Measurements from ENCODE around the gene ANKRD11. TPM values are rescaled to one million over a fixed set of nuclear protein-coding genes. Genes with fewer than 3 reads are reported as not detected.
A peak's percentile ranks its signal among the peaks of the same experiment; 100 is the strongest.
"Not testable (repeated sequence)": the region's sequence is repeated elsewhere in the genome, so short reads cannot be mapped to it uniquely, and the experiment has no call there.

The ANKRD11 gene
- total RNA-seq, 1 experiment from 2014 or later: 297 TPM

- ChIA-PET CTCF (interaction anchor here (1.7 kb wide), 1 partner anchor 248 kb away, joined by 3 read pairs; no protein-coding TSS in a partner anchor), POLR2A (no interaction called here)
- Histone ChIP-seq H3K9me3 (no peaks in the 10 kb centered on the region), H3K4me3 (ENCODE audit: low read depth, low read length) (no peak overlapping the region), H3K4me1 (no peaks in the 10 kb centered on the region), H3K27me3 (replicated peaks; ENCODE audit: control insufficient read depth, insufficient read depth, low read length) (no peaks in the 10 kb centered on the region), H3K36me3 (ENCODE audit: control insufficient read depth, insufficient read depth, low read length) (peaks cover 4% of the 10 kb centered on the region)
- Mint-ChIP-seq H3K36me3 (ENCODE audit: insufficient read depth, unreplicated experiment) (peaks cover 87% of the 10 kb centered on the region), H3K27me3 (ENCODE audit: insufficient read depth, unreplicated experiment) (no peaks in the 10 kb centered on the region), H3K4me1 (ENCODE audit: low read depth, unreplicated experiment) (peaks cover 7% of the 10 kb centered on the region), H3K4me3 (ENCODE audit: unreplicated experiment) (no peak overlapping the region), H3K9me3 (ENCODE audit: unreplicated experiment) (no peaks in the 10 kb centered on the region), H3K27ac (ENCODE audit: unreplicated experiment) (no peak overlapping the region)
- no TSS peak for BruUV-seq (replicated peaks)
- DNase-seq: no peak
- intact Hi-C loops (cut with micrococcal nuclease; ENCODE audit: unreplicated experiment): no loop called here
- TF ChIP-seq CTCF (IDR thresholded peaks at IDR 0.05; ENCODE audit: insufficient read depth in 1 of 2, low read depth in 1 of 2, low read length in 1 of 2, severe bottlenecking in 1 of 2, unreplicated experiment in 1 of 2): no peak
Measured at GRCh38 chr16:89309438-89310122, 180.8 kb downstream of the ANKRD11 start.

DNA sequence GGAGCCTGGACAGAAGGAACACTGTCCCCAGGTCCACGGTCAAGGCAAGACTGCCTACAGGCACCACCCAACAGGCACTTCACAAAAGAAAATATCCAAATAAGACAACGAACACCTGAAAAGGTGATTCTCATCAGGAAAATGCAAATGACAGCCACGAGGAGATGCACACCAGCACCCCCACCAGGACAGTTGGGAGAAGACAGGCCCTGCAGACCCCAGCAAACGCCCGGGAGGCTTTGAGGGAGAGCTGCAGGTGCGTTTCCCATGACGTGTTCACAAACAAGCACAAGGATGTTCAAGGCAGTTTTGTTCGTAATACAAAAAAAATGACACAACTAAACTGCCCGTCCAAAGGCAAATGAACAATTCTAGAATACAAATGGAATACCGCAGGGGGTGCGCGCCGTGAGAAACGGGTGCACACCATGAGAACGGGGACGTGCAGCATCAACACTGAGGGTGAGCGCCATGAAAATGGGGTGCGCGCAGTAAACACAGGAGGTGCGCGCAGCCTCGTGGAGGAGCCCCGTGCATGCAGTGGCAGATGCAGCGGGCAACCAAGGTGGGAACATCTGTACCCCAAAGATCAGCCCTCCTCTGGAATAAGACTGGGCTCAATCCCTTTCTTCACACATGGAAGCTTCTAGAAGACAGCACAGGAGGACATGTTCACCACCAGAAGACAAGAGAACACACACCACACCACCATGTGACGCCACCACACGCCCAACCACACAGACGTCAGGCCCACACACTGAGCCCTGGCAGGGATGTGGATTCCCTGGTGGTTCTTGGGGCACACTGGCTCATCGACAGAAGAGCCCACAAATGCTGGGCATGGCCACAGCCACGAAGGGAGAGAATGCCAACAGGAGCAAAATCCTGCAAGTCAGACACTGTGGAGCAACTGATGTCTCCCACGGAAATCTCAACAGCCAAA lies 181.7 kb downstream of the ANKRD11 start:
- peaks cover 9% of the 10 kb centered on the region for H3K36me3 ChIP-seq (ENCODE audit: control insufficient read depth, insufficient read depth, low read length)
- intact Hi-C loops (cut with micrococcal nuclease; ENCODE audit: unreplicated experiment): no loop called here
- peaks cover 87% of the 10 kb centered on the region for H3K36me3 Mint-ChIP-seq (ENCODE audit: insufficient read depth, unreplicated experiment)
- ChIA-PET POLR2A (no interaction called here), CTCF (interaction anchor here (0.6 to 1.7 kb wide), 2 partner anchors 15 to 249 kb away, joined by 3 to 5 read pairs; no protein-coding TSS in a partner anchor)
- H3K27ac Mint-ChIP-seq (ENCODE audit: unreplicated experiment): no peak overlapping the region
- no peaks in the 10 kb centered on the region for H3K27me3 ChIP-seq (replicated peaks; ENCODE audit: control insufficient read depth, insufficient read depth, low read length)
- H3K4me1 ChIP-seq: no peaks in the 10 kb centered on the region
- H3K4me3 ChIP-seq (ENCODE audit: low read depth, low read length): no peak overlapping the region
- H3K4me1 Mint-ChIP-seq (ENCODE audit: low read depth, unreplicated experiment): peaks cover 5% of the 10 kb centered on the region
- H3K27me3 Mint-ChIP-seq (ENCODE audit: insufficient read depth, unreplicated experiment): no peaks in the 10 kb centered on the region
- H3K4me3 Mint-ChIP-seq (ENCODE audit: unreplicated experiment): no peak overlapping the region
- H3K9me3 ChIP-seq: no peaks in the 10 kb centered on the region
- no TSS peak for BruUV-seq (replicated peaks)
- TF ChIP-seq CTCF (IDR thresholded peaks at IDR 0.05; ENCODE audit: insufficient read depth in 1 of 2, low read depth in 1 of 2, low read length in 1 of 2, severe bottlenecking in 1 of 2, unreplicated experiment in 1 of 2): peak; percentile 46 to 61
- H3K9me3 Mint-ChIP-seq (ENCODE audit: unreplicated experiment): no peaks in the 10 kb centered on the region
- DNase-seq: peak in 1 of 2 experiments; percentile 39

GRCh38 chr16:89307421-89307805 lies 182.9 kb downstream of the ANKRD11 start:
- POLR2A ChIA-PET: no interaction called here
- H3K4me3 Mint-ChIP-seq (ENCODE audit: unreplicated experiment): no peak overlapping the region
- peak overlapping the region; percentile 61 for H3K27ac Mint-ChIP-seq (ENCODE audit: unreplicated experiment)
- no peak overlapping the region for H3K4me3 ChIP-seq (ENCODE audit: low read depth, low read length)
- peaks cover 5% of the 10 kb centered on the region for H3K4me1 Mint-ChIP-seq (ENCODE audit: low read depth, unreplicated experiment)
- CTCF ChIA-PET: interaction anchor here (0.6 kb wide), 1 partner anchor 168 kb away, joined by 7 read pairs; no protein-coding TSS in a partner anchor
- H3K27me3 ChIP-seq (replicated peaks; ENCODE audit: control insufficient read depth, insufficient read depth, low read length): no peaks in the 10 kb centered on the region
- H3K27me3 Mint-ChIP-seq (ENCODE audit: insufficient read depth, unreplicated experiment): no peaks in the 10 kb centered on the region
- intact Hi-C loops (cut with micrococcal nuclease; ENCODE audit: unreplicated experiment): no loop called here
- no peak for TF ChIP-seq CTCF (IDR thresholded peaks at IDR 0.05; ENCODE audit: insufficient read depth in 1 of 2, low read depth in 1 of 2, low read length in 1 of 2, severe bottlenecking in 1 of 2, unreplicated experiment in 1 of 2)
- no TSS peak for BruUV-seq (replicated peaks)
- no peak for DNase-seq
- peaks cover 9% of the 10 kb centered on the region for H3K36me3 ChIP-seq (ENCODE audit: control insufficient read depth, insufficient read depth, low read length)
- no peaks in the 10 kb centered on the region for H3K9me3 Mint-ChIP-seq (ENCODE audit: unreplicated experiment)
- H3K4me1 ChIP-seq: no peaks in the 10 kb centered on the region
- H3K9me3 ChIP-seq: no peaks in the 10 kb centered on the region
- peaks cover 87% of the 10 kb centered on the region for H3K36me3 Mint-ChIP-seq (ENCODE audit: insufficient read depth, unreplicated experiment)

- intact Hi-C loops (cut with micrococcal nuclease; ENCODE audit: unreplicated experiment); H3K4me1 Mint-ChIP-seq (ENCODE audit: low read depth, unreplicated experiment); H3K4me1 ChIP-seq; H3K27me3 ChIP-seq (replicated peaks; ENCODE audit: control insufficient read depth, insufficient read depth, low read length); H3K27me3 Mint-ChIP-seq (ENCODE audit: insufficient read depth, unreplicated experiment); H3K4me3 ChIP-seq (ENCODE audit: low read depth, low read length); BruUV-seq (replicated peaks); H3K4me3 Mint-ChIP-seq (ENCODE audit: unreplicated experiment); POLR2A ChIA-PET; H3K9me3 ChIP-seq; H3K9me3 Mint-ChIP-seq (ENCODE audit: unreplicated experiment); DNase-seq; H3K36me3 ChIP-seq (ENCODE audit: control insufficient read depth, insufficient read depth, low read length): not testable (repeated sequence)
- Mint-ChIP-seq H3K27ac (ENCODE audit: unreplicated experiment) (peak overlapping the region; percentile 61), H3K36me3 (ENCODE audit: insufficient read depth, unreplicated experiment) (peaks cover 88% of the 10 kb centered on the region)
- CTCF ChIA-PET: interaction anchor here (0.6 kb wide), 1 partner anchor 167 kb away, joined by 7 read pairs; no protein-coding TSS in a partner anchor
Measured at GRCh38 chr16:89306457-89307420, 183.6 kb downstream of the ANKRD11 start.

Data from Caco-2 (cell line).